Smooth muscle cell (in vitro differentiated cells): ENCODE data around the gene CLBA1. TPM values are rescaled to one million over a fixed set of nuclear protein-coding genes. Genes with fewer than 3 reads are reported as not detected.
"Not testable (repeated sequence)": the region's sequence is repeated elsewhere in the genome, so short reads cannot be mapped to it uniquely, and the experiment has no call there.

ENCODE experiments used
- DNase-seq: peaks from one replicate; lab custom pipeline; 2025; ENCODE audit not compliant: unreplicated experiment; lab: John Stamatoyannopoulos, UW
- H2AFZ ChIP-seq: fragments of 200-600 bp; sonication (generic); 2 replicates; pipeline ENCODE4 v1.6.0; 2016; ENCODE audit warnings: antibody characterized with exemption, low read depth, mild to moderate bottlenecking
- H3F3A ChIP-seq: fragments of 200-600 bp; sonication (generic); 2 replicates; pipeline ENCODE4 v1.6.0; 2017; ENCODE audit warnings: antibody characterized with exemption, low read depth
- H3K27ac ChIP-seq: fragments of 200-600 bp; sonication (generic); 2 replicates; pipeline ENCODE4 v1.5.1; 2016; ENCODE audit warnings: low read depth, mild to moderate bottlenecking
- H3K27me3 ChIP-seq: fragments of 200-600 bp; sonication (generic); 2 replicates; pipeline ENCODE4 v1.6.1; 2016; ENCODE audit warnings: low read depth, mild to moderate bottlenecking
- H3K36me3 ChIP-seq: fragments of 200-600 bp; sonication (generic); 2 replicates; pipeline ENCODE4 v1.5.1; 2016; ENCODE audit warnings: low read depth
- H3K4me1 ChIP-seq: fragments of 200-600 bp; sonication (generic); 2 replicates; pipeline ENCODE4 v1.5.1; 2016; ENCODE audit warnings: low read depth
- H3K4me2 ChIP-seq: fragments of 200-600 bp; sonication (generic); 2 replicates; pipeline ENCODE4 v1.6.0; 2016; ENCODE audit warnings: mild to moderate bottlenecking
- H3K4me3 ChIP-seq: fragments of 200-600 bp; sonication (generic); 2 replicates; pipeline ENCODE4 v1.5.1; 2016; ENCODE audit warnings: mild to moderate bottlenecking
- H3K79me2 ChIP-seq: fragments of 200-600 bp; sonication (generic); 2 replicates; pipeline ENCODE4 v1.6.0; 2016; ENCODE audit warnings: low read depth, mild to moderate bottlenecking
- H3K9ac ChIP-seq: fragments of 200-600 bp; sonication (generic); 2 replicates; pipeline ENCODE4 v1.6.0; 2016; ENCODE audit warnings: low read depth
- H3K9me3 ChIP-seq: fragments of 200-600 bp; sonication (generic); replicated peaks from 2 replicates; pipeline ENCODE4 v1.5.1; 2016; ENCODE audit warnings: low read depth
- H4K20me1 ChIP-seq: fragments of 200-600 bp; sonication (generic); 2 replicates; pipeline ENCODE4 v1.6.0; 2016; ENCODE audit warnings: low read depth
- CTCF ChIP-seq: fragments of 200-600 bp; sonication (generic); IDR thresholded peaks from 2 replicates; pipeline ENCODE4 v1.5.1; 2017; ENCODE audit warnings: borderline replicate concordance, mild to moderate bottlenecking, antibody characterized with exemption; ENCODE audit not compliant: insufficient read depth, poor library complexity, severe bottlenecking
- WGBS: methylation state at CpG from one replicate; pipeline ENCODE4 v1.1.7; 2016; ENCODE audit warnings: low lambda C conversion rate; 5-methylcytosine and 5-hydroxymethylcytosine counted together
- polyA plus RNA-seq: library from polyadenylated mRNA; unstranded; fragments of >200 nt; fragmentation: Nextera tagmentation; extraction: Ambion mirVana; gene quantifications from 2 replicates; pipeline ENCODE4 v1.2.1, GENCODE V29; 2016
- total RNA-seq: library from RNA; depleted of rRNA; stranded (reverse); fragments of >200 nt; gene quantifications from 2 replicates; pipeline ENCODE4 v1.2.3, GENCODE V29; 2014

CLBA1 gene
- total and polyA plus RNA-seq, 2 experiments from 2014 or later: 5.0 to 8.7 TPM

GRCh38 chr14:104947881-104948735 lies 37.5 kb upstream of the CLBA1 start:
- H3K79me2 ChIP-seq, H4K20me1 ChIP-seq, DNase-seq, H3K4me1 ChIP-seq, H3F3A ChIP-seq, H3K9ac ChIP-seq, H3K4me2 ChIP-seq, H2AFZ ChIP-seq, H3K36me3 ChIP-seq, H3K4me3 ChIP-seq, H3K9me3 ChIP-seq, H3K27ac ChIP-seq, H3K27me3 ChIP-seq: not testable (repeated sequence)
- WGBS: 95% methylated on average over 34 of the region's 35 CpGs

GRCh38 chr14:104948736-104949031 lies 36.9 kb upstream of the CLBA1 start:
- WGBS: 100% methylated on average over 11 of the region's 11 CpGs
- H3F3A ChIP-seq: no peaks in the 10 kb centered on the region

GRCh38 chr14:104949406-104949955 lies 36.1 kb upstream of the CLBA1 start:
- H3K4me3 ChIP-seq: not testable (repeated sequence)

More at GRCh38 chr14:104948736-104949031, 36.9 kb upstream of the CLBA1 start:
- H4K20me1 ChIP-seq: no peaks in the 10 kb centered on the region
- no peak overlapping the region for H3K27ac ChIP-seq
- H3K79me2 ChIP-seq: no peaks in the 10 kb centered on the region
- H3K9ac ChIP-seq: no peak overlapping the region
- H3K36me3 ChIP-seq: no peaks in the 10 kb centered on the region
- no peaks in the 10 kb centered on the region for H3K4me1 ChIP-seq
- no peak overlapping the region for H3K4me2 ChIP-seq
- no peak for TF ChIP-seq CTCF
- H3K27me3 ChIP-seq: no peaks in the 10 kb centered on the region
- no peak for DNase-seq
- no peak overlapping the region for H2AFZ ChIP-seq
- H3K4me3 ChIP-seq: no peak overlapping the region
- no peaks in the 10 kb centered on the region for H3K9me3 ChIP-seq

GRCh38 chr14:104950021-104950420 lies 35.6 kb upstream of the CLBA1 start:
- no peaks in the 10 kb centered on the region for H3K9me3 ChIP-seq
- H3F3A ChIP-seq: no peaks in the 10 kb centered on the region
- no peak for TF ChIP-seq CTCF
- H3K4me1 ChIP-seq: no peaks in the 10 kb centered on the region
- H2AFZ ChIP-seq: no peak overlapping the region
- H3K36me3 ChIP-seq: no peaks in the 10 kb centered on the region
- WGBS: 93% methylated on average over 17 of the region's 17 CpGs
- H3K27me3 ChIP-seq: no peaks in the 10 kb centered on the region
- no peak overlapping the region for H3K4me2 ChIP-seq
- H4K20me1 ChIP-seq: no peaks in the 10 kb centered on the region
- H3K9ac ChIP-seq: no peak overlapping the region
- H3K27ac ChIP-seq: no peak overlapping the region
- no peaks in the 10 kb centered on the region for H3K79me2 ChIP-seq
- DNase-seq: no peak
- no peak overlapping the region for H3K4me3 ChIP-seq

More at GRCh38 chr14:104949406-104949955, 36.1 kb upstream of the CLBA1 start:
- H3F3A ChIP-seq, H3K9ac ChIP-seq, H3K9me3 ChIP-seq, DNase-seq, H3K27me3 ChIP-seq, H3K4me1 ChIP-seq, H3K36me3 ChIP-seq, H2AFZ ChIP-seq, H3K27ac ChIP-seq, H3K79me2 ChIP-seq, H3K4me2 ChIP-seq, H4K20me1 ChIP-seq: not testable (repeated sequence)
- WGBS: 98% methylated on average over 24 of the region's 24 CpGs

- WGBS: 92% methylated on average over 14 of the region's 15 CpGs
- H3K4me2 ChIP-seq, H3K9me3 ChIP-seq, H4K20me1 ChIP-seq, H3K9ac ChIP-seq, H3K79me2 ChIP-seq, H3K27me3 ChIP-seq, H3K27ac ChIP-seq, H3F3A ChIP-seq, H2AFZ ChIP-seq, H3K4me3 ChIP-seq, DNase-seq, H3K36me3 ChIP-seq, H3K4me1 ChIP-seq: not testable (repeated sequence)
These were observed 34.9 kb upstream of the CLBA1 start for GRCh38 chr14:104950701-104951100.

- not testable (repeated sequence) for H4K20me1 ChIP-seq, H3K4me3 ChIP-seq, H3K4me2 ChIP-seq, H3F3A ChIP-seq, H3K27ac ChIP-seq, H2AFZ ChIP-seq, H3K36me3 ChIP-seq, H3K9me3 ChIP-seq, DNase-seq, H3K79me2 ChIP-seq, H3K9ac ChIP-seq, H3K27me3 ChIP-seq, H3K4me1 ChIP-seq
- 90% methylated on average over 23 of the region's 28 CpGs for WGBS
These were observed 33.5 kb upstream of the CLBA1 start for GRCh38 chr14:104951863-104952657.
